Endodermal cell (in vitro differentiated cells): ENCODE results near the gene BAG5. TPM values are rescaled to one million over a fixed set of nuclear protein-coding genes. Genes with fewer than 3 reads are reported as not detected.

Experiments used
- DNase-seq: peaks from one replicate; pipeline ENCODE4 v3.0.0-alpha.2; 2017
- H3K27ac ChIP-seq: 2 replicates; pipeline ENCODE4 v1.5.1; 2013; ENCODE audit warnings: mild to moderate bottlenecking, low read depth, low read length, moderate library complexity
- H3K27me3 ChIP-seq: 2 replicates; pipeline ENCODE4 v1.6.1; 2013; ENCODE audit warnings: mild to moderate bottlenecking, low read length, moderate library complexity; ENCODE audit not compliant: insufficient read depth, control insufficient read depth, poor library complexity, severe bottlenecking
- H3K36me3 ChIP-seq: 2 replicates; pipeline ENCODE4 v1.7.0; 2013; ENCODE audit warnings: mild to moderate bottlenecking, low read length, moderate library complexity; ENCODE audit not compliant: control insufficient read depth, insufficient read depth
- H3K4me1 ChIP-seq: one replicate; pipeline ENCODE4 v1.7.0; 2013; ENCODE audit warnings: low read length; ENCODE audit not compliant: control insufficient read depth, insufficient read depth
- H3K4me3 ChIP-seq: 2 replicates; pipeline ENCODE4 v1.5.1; 2013; ENCODE audit warnings: mild to moderate bottlenecking, low read length, moderate library complexity
- H3K9ac ChIP-seq: 2 replicates; pipeline ENCODE4 v1.6.1; 2013; ENCODE audit warnings: mild to moderate bottlenecking, low read length, moderate library complexity; ENCODE audit not compliant: poor library complexity, severe bottlenecking; ENCODE audit errors: extremely low read depth
- H3K9me3 ChIP-seq: 2 replicates; pipeline ENCODE4 v1.6.1; 2013; ENCODE audit warnings: mild to moderate bottlenecking, low read length, moderate library complexity; ENCODE audit not compliant: control insufficient read depth
- H3K27ac Mint-ChIP-seq: 2 replicates; pipeline ENCODE4 v1.8.0; 2020; ENCODE audit warnings: mixed read lengths
- H3K27me3 Mint-ChIP-seq: 2 replicates; pipeline ENCODE4 v1.8.0; 2021; ENCODE audit warnings: mild to moderate bottlenecking, mixed read lengths; ENCODE audit not compliant: insufficient read depth
- H3K36me3 Mint-ChIP-seq: 2 replicates; pipeline ENCODE4 v1.8.0; 2020; ENCODE audit warnings: low read depth, mixed read lengths
- H3K4me1 Mint-ChIP-seq: 2 replicates; pipeline ENCODE4 v1.8.0; 2020; ENCODE audit warnings: mixed read lengths
- H3K4me3 Mint-ChIP-seq: 2 replicates; pipeline ENCODE4 v1.8.0; 2020; ENCODE audit warnings: mild to moderate bottlenecking, moderate library complexity, mixed read lengths
- H3K9me3 Mint-ChIP-seq: 2 replicates; pipeline ENCODE4 v1.8.0; 2020; ENCODE audit warnings: mild to moderate bottlenecking, mixed read lengths
- WGBS, 2 experiments: methylation state at CpG; one replicate each; pipeline versions ENCODE4 v1.1.5 to v1.1.7; 2013; ENCODE audit warnings: missing lambda C conversion rate in 2 of 2, mixed read lengths in 1 of 2; ENCODE audit not compliant: insufficient coverage in 1 of 2, insufficient read length in 1 of 2; 5-methylcytosine and 5-hydroxymethylcytosine counted together
- total RNA-seq, 2 donors: library from RNA; stranded (reverse); fragmentation: NEBNext Ultra II Directional in 1 of 2; extraction: Animal tissue kit (Norgen Biotek cat#: 25700) in 1 of 2; gene quantifications; 2 replicates in 1 of 2; 3 replicates in 1 of 2; pipeline ENCODE4 v1.2.1, GENCODE V29; 2021
- TF ChIP-seq, protein P1 (sequence below): fragments of 200-600 bp; sonication (generic); conservative IDR thresholded peaks from 2 replicates; pipeline ENCODE4 v1.5.0; 2021; ENCODE audit warnings: antibody characterized with exemption, mild to moderate bottlenecking

Gene BAG5
- total RNA-seq, 2 donors from 2014 or later = 27.6 to 28.1 TPM

GRCh38 chr14:103545219-103545914, 17.1 kb downstream of the BAG5 start:
- 87 to 91% methylated on average over 15 to 29 of the region's 29 CpGs for WGBS, 2 experiments
- Histone ChIP-seq H3K36me3 (no peaks in the 10 kb centered on the region), H3K4me1 (peaks cover 11% of the 10 kb centered on the region), H3K4me3 (no peak overlapping the region), H3K27me3 (no peaks in the 10 kb centered on the region), H3K9me3 (no peaks in the 10 kb centered on the region), H3K9ac (no peak overlapping the region), H3K27ac (peak overlapping the region; percentile 38)
- no peak for DNase-seq
- H3K27ac Mint-ChIP-seq = no peak overlapping the region
- H3K27me3 Mint-ChIP-seq = no peaks in the 10 kb centered on the region
- no peaks in the 10 kb centered on the region for H3K9me3 Mint-ChIP-seq
- no peaks in the 10 kb centered on the region for H3K36me3 Mint-ChIP-seq
- H3K4me3 Mint-ChIP-seq = no peak overlapping the region
- H3K4me1 Mint-ChIP-seq = no peaks in the 10 kb centered on the region
- TF ChIP-seq, protein P1, sequence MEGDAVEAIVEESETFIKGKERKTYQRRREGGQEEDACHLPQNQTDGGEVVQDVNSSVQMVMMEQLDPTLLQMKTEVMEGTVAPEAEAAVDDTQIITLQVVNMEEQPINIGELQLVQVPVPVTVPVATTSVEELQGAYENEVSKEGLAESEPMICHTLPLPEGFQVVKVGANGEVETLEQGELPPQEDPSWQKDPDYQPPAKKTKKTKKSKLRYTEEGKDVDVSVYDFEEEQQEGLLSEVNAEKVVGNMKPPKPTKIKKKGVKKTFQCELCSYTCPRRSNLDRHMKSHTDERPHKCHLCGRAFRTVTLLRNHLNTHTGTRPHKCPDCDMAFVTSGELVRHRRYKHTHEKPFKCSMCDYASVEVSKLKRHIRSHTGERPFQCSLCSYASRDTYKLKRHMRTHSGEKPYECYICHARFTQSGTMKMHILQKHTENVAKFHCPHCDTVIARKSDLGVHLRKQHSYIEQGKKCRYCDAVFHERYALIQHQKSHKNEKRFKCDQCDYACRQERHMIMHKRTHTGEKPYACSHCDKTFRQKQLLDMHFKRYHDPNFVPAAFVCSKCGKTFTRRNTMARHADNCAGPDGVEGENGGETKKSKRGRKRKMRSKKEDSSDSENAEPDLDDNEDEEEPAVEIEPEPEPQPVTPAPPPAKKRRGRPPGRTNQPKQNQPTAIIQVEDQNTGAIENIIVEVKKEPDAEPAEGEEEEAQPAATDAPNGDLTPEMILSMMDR = no peak

DNA sequence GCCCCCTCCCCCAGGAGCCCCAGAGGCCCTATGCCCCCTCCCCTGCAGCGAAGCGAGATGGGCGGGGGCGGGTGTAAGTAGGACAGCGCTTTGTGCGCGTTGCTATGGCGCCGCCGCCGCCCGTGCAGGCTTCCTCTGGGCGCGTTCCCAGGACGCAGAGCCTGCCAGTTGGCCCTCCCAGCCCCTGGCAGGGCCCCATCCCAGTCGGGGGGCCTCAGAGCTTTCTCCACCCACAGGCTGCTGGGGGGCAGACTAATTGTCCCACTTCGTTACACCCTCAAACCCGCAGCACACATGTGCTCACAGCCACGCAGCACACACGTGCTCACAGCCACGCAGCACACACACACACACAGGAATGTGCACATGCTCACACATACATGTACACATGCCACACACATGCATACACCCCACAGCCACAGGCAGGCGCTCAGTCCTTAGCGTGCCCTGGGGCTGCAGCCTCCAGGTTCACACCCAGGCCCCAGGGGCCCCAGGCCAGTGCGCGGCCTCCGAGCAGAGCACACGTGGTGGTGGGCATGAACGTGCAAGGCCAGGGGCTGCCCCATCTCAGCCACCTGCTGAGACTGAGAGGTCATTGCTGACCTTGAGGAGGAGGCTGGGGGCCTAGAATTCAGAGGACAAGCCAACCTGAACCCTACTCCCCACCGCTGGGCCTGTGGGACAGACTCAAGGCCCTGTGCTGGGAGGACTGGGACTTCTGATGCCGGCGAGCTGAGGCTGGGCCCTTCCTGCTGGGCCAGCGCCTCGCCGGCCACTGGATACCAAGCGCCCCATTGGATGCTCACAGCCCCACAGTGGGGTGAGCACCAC, 17.9 kb downstream of the BAG5 start:
- no peak for DNase-seq
- H3K9me3 Mint-ChIP-seq = no peaks in the 10 kb centered on the region
- Histone ChIP-seq H3K9ac (no peak overlapping the region), H3K36me3 (no peaks in the 10 kb centered on the region), H3K4me3 (no peak overlapping the region), H3K27me3 (no peaks in the 10 kb centered on the region), H3K9me3 (no peaks in the 10 kb centered on the region), H3K4me1 (peaks cover 11% of the 10 kb centered on the region), H3K27ac (peak overlapping the region; percentile 100)
- no peaks in the 10 kb centered on the region for H3K4me1 Mint-ChIP-seq
- no peaks in the 10 kb centered on the region for H3K36me3 Mint-ChIP-seq
- no peak overlapping the region for H3K27ac Mint-ChIP-seq
- H3K4me3 Mint-ChIP-seq = no peak overlapping the region
- WGBS, 2 experiments = 94 to 95% methylated on average over 5 to 35 of the region's 35 CpGs
- H3K27me3 Mint-ChIP-seq = no peaks in the 10 kb centered on the region
- TF ChIP-seq, protein P1 = no peak

DNA sequence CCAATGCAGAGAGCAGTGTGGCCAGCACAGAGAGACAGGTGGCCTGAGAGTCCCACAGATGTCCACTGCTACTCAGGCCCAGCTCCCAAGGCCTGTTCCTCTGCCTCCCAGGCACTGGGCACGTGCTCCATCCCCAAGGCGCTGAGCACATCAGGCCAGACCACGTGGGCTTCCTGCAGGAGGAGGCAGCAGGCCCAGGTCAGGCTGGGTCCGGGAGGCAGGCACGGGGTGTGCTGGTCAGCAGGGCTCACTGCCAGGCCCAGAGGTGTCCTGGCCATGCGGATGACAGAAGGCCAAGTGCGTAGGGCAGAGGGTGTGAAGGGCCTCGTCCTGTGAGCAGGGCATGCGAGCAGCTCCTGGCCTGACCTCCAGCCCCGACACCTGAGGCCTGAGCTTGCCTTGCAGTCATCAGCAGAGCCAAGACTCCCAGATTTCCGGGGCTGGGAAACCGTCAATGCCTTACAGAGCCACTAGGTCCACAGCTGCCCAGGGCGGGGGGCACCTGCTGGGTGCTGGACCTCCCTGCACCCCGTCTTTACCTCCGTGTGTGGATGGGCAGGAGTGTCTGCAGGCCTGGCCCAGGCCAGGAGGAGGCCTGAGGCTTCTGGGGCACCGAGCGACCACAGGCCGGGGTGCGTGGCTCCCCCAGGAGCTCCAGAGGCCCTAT, 18.6 kb downstream of the BAG5 start:
- peaks cover 11% of the 10 kb centered on the region for H3K4me1 ChIP-seq
- TF ChIP-seq, protein P1 = no peak
- no peak overlapping the region for H3K9ac ChIP-seq
- no peaks in the 10 kb centered on the region for H3K27me3 ChIP-seq
- no peak for DNase-seq
- Mint-ChIP-seq H3K36me3 (no peaks in the 10 kb centered on the region), H3K4me1 (no peaks in the 10 kb centered on the region), H3K4me3 (no peak overlapping the region), H3K27me3 (peaks cover 3% of the 10 kb centered on the region), H3K9me3 (no peaks in the 10 kb centered on the region), H3K27ac (no peak overlapping the region)
- no peaks in the 10 kb centered on the region for H3K36me3 ChIP-seq
- H3K4me3 ChIP-seq = no peak overlapping the region
- peak overlapping the region; percentile 100 for H3K27ac ChIP-seq
- 91 to 98% methylated on average over 10 to 19 of the region's 19 CpGs for WGBS, 2 experiments
- no peaks in the 10 kb centered on the region for H3K9me3 ChIP-seq
